Measurements from ENCODE around the gene PSMB1.
"Not testable (repeated sequence)": the region's sequence is repeated elsewhere in the genome, so short reads cannot be mapped to it uniquely, and the experiment has no call there.

PSMB1 gene

GRCh38 chr6:170502268-170502667 is 50.8 kb downstream of the PSMB1 start:
- DNase-seq = not testable (repeated sequence)

DNA sequence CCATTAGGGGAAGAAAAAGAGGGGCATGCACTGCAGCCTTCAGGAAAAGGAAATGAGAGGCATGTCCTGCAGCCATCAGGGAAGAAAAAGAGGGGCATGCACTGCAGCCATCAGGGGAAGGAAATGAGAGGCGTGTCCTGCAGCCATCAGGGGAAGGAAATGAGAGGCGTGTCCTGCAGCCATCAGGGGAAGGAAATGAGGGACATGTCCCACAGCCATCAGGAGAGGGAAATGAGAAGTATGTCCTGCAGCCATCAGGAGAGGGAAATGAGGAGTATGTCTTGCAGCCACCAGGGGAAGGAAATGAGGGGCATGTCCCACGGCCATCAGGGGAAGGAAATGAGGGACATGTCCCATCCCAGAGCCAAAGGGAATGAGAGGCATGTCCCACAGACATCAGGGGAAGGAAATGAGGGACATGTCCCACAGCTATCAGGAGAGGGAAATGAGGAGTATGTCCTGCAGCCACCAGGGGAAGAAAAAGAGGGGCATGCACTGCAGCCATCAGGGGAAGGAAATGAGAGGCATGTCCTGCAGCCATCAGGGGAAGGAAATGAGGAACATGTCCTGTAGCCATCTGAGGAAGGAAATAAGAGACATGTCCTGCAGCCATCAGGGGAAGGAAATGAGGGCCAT is 52.0 kb downstream of the PSMB1 start:
- DNase-seq = no peak

- DNase-seq = no peak
Observed at GRCh38 chr6:170497841-170498301, 55.2 kb downstream of the PSMB1 start.

GRCh38 chr6:170493354-170493753 is 59.8 kb downstream of the PSMB1 start:
- no peak for DNase-seq

- no peak for DNase-seq
Observed at GRCh38 chr6:170490259-170490658, 62.8 kb downstream of the PSMB1 start.

DNA sequence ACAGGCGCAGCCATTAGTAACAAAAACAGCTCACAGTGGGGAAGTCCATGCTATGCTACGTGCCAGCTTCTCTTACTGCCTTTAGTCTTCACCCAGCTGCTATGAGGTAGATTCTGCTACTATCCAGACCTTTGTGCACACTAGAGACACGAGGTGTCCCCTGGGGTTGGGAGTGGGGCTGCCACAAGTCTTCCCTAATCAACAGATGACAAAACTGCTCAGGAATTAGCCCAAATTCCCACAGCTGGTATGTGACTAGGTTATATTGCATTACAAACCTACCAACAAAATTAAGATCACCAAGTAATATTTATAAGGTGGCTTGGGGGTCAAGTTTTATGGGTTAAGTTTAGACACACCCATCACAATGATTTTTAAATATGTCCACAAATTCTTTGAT is 63.3 kb downstream of the PSMB1 start:
- DNase-seq = no peak

DNA sequence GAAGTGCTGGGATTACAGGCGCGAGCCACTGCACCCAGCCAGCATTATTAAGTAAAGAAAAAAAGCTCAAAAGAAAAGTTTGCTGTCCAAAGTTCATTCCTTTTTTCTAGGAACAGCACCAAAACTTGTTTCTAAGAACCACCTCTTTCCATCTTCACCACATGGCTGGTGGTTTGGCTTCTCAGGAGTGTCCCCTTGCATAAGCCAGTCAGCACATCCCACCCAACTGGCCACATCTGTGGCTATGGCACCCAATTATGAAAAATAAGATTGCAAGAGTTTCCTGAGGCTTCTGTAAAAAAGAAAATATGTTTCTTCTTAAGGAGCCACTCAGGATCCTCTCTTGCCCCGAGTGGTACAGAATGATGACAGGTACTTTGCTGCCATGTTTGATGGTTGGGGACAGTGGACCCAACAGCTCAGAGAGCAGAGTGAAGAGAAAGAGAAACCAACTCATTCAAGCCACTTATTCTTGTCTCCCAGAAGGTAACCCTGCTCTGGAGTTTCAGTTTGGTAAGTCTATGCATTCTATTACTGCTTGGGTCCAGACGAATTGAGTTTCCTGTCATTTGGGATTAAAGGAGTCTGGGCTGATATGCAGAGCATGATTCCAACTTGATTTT is 65.3 kb downstream of the PSMB1 start:
- DNase-seq = no peak

DNA sequence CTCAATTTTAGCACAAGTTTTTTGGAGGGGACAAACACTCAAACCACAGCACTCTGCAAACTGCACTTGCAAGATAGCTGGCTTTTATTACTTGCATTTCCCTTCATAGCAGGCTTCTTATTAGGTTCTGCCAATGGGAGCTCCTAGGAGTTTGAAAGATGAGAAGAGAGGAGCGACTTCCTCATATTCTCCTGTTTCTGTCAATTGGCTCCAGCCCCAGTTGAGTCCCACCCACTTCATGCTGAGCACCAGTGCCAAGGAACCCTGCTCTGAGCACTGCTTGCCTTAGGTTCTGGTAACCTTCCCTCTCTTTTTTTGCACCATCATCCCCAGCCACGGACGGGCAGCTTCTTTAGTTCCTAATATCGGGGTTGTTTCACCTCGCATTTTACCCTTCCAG is 67.9 kb downstream of the PSMB1 start:
- no peak for DNase-seq

All from hippocampal formation (tissue), 2 donors.